Tibial nerve (tissue), 4 donors: ENCODE data around the gene GJD4. TPM values are rescaled to one million over a fixed set of nuclear protein-coding genes. Genes with fewer than 3 reads are reported as not detected.
A peak's percentile ranks its signal among the peaks of the same experiment; 100 is the strongest.

Experiments
- DNase-seq, 2 donors: peaks; one replicate each; pipeline ENCODE4 v3.0.0-alpha.2; 2019; ENCODE audit warnings: low spot score in 2 of 2
- H3K27ac ChIP-seq, 4 donors: fragments of 200-600 bp; sonication (generic) in 3 of 4; one replicate each; pipeline ENCODE4 v1.5.1; 2017 to 2019; ENCODE audit warnings: mild to moderate bottlenecking in 1 of 4
- H3K27me3 ChIP-seq, 2 donors: fragments of 200-600 bp; sonication (generic) in 1 of 2; one replicate each; pipeline versions ENCODE4 v1.5.1 to v1.6.0; 2017 to 2019
- H3K36me3 ChIP-seq, 3 donors: fragments of 200-600 bp; sonication (generic); one replicate each; pipeline ENCODE4 v1.5.1; 2018 to 2019
- H3K4me1 ChIP-seq, 4 donors: fragments of 200-600 bp; sonication (generic) in 3 of 4; one replicate each; pipeline ENCODE4 v1.5.1; 2017 to 2019
- H3K4me3 ChIP-seq, 4 donors: fragments of 200-600 bp; sonication (generic) in 3 of 4; one replicate each; pipeline ENCODE4 v1.5.1; 2017 to 2019; ENCODE audit warnings: mild to moderate bottlenecking in 1 of 4, moderate library complexity in 1 of 4
- H3K9me3 ChIP-seq, 4 donors: fragments of 200-600 bp; sonication (generic) in 3 of 4; one replicate each; pipeline ENCODE4 v1.5.1; 2017 to 2019
- EP300 ChIP-seq, 2 donors: sonication (generic); formaldehyde crosslinking; IDR thresholded peaks; one replicate each; pipeline ENCODE4 v1.6.1; 2017; ENCODE audit warnings: antibody characterized with exemption in 2 of 2, mild to moderate bottlenecking in 1 of 2
- POLR2A ChIP-seq, 2 donors: fragments of 450-650 bp; IDR thresholded peaks; one replicate each; pipeline ENCODE4 v1.6.1; 2017; ENCODE audit warnings: antibody characterized with exemption in 2 of 2, mild to moderate bottlenecking in 2 of 2, moderate library complexity in 2 of 2
- WGBS, 2 donors: methylation state at CpG; one replicate each; pipeline ENCODE4 v1.1.5; 2018; 5-methylcytosine and 5-hydroxymethylcytosine counted together
- total RNA-seq, 4 donors: library from RNA; depleted of rRNA; stranded (reverse); fragments of >200 nt; gene quantifications; one replicate each; pipeline ENCODE4 v1.1.0, GENCODE V29; 2016
- TF ChIP-seq, protein P1 (sequence below), 5 experiments: fragments of 200-600 bp in 3 of 5; fragments of 450-650 bp in 2 of 5; sonication (generic) in 3 of 5; IDR thresholded peaks; one replicate each; pipeline ENCODE4 v1.5.1; 2016 to 2019; ENCODE audit warnings: antibody characterized with exemption in 5 of 5, mild to moderate bottlenecking in 3 of 5, moderate library complexity in 2 of 5

GJD4 gene
- total RNA-seq, 4 donors from 2014 or later: 0.20 TPM; not detected in 3

DNA sequence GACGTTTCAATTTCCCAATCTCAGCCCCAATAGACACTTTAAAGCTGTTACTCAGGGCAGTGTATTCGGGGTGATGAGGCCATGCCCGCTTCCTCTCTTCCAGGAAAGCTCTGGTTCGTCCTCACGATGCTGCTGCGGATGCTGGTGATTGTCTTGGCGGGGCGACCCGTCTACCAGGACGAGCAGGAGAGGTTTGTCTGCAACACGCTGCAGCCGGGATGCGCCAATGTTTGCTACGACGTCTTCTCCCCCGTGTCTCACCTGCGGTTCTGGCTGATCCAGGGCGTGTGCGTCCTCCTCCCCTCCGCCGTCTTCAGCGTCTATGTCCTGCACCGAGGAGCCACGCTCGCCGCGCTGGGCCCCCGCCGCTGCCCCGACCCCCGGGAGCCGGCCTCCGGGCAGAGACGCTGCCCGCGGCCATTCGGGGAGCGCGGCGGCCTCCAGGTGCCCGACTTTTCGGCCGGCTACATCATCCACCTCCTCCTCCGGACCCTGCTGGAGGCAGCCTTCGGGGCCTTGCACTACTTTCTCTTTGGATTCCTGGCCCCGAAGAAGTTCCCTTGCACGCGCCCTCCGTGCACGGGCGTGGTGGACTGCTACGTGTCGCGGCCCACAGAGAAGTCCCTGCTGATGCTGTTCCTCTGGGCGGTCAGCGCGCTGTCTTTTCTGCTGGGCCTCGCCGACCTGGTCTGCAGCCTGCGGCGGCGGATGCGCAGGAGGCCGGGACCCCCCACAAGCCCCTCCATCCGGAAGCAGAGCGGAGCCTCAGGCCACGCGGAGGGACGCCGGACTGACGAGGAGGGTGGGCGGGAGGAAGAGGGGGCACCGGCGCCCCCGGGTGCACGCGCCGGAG lies 2.6 kb downstream of the GJD4 start:
- H3K27ac ChIP-seq: no peak overlapping the region
- TF ChIP-seq, protein P1, sequence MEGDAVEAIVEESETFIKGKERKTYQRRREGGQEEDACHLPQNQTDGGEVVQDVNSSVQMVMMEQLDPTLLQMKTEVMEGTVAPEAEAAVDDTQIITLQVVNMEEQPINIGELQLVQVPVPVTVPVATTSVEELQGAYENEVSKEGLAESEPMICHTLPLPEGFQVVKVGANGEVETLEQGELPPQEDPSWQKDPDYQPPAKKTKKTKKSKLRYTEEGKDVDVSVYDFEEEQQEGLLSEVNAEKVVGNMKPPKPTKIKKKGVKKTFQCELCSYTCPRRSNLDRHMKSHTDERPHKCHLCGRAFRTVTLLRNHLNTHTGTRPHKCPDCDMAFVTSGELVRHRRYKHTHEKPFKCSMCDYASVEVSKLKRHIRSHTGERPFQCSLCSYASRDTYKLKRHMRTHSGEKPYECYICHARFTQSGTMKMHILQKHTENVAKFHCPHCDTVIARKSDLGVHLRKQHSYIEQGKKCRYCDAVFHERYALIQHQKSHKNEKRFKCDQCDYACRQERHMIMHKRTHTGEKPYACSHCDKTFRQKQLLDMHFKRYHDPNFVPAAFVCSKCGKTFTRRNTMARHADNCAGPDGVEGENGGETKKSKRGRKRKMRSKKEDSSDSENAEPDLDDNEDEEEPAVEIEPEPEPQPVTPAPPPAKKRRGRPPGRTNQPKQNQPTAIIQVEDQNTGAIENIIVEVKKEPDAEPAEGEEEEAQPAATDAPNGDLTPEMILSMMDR (IDR thresholded peaks at IDR 0.05): no peak
- TF ChIP-seq POLR2A (IDR thresholded peaks at IDR 0.05) (no peak), EP300 (IDR thresholded peaks at IDR 0.05) (no peak)
- no peaks in the 10 kb centered on the region for H3K36me3 ChIP-seq
- H3K4me1 ChIP-seq: peaks cover 0 to 23% (median 9%) of the 10 kb centered on the region in 4 donors
- peaks cover 0 to 25% of the 10 kb centered on the region in 2 donors for H3K27me3 ChIP-seq
- 8 to 16% methylated on average over 55 to 70 of the region's 78 CpGs for WGBS, 2 donors
- peak overlapping the region; percentile 13 to 51 (median 48) for H3K4me3 ChIP-seq
- no peak for DNase-seq
- no peaks in the 10 kb centered on the region for H3K9me3 ChIP-seq

DNA sequence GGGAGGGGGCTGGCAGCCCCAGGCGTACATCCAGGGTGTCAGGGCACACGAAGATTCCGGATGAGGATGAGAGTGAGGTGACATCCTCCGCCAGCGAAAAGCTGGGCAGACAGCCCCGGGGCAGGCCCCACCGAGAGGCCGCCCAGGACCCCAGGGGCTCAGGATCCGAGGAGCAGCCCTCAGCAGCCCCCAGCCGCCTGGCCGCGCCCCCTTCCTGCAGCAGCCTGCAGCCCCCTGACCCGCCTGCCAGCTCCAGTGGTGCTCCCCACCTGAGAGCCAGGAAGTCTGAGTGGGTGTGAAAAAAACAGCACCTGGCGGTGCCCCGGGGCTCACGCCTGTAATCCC lies 3.2 kb downstream of the GJD4 start:
- TF ChIP-seq EP300 (IDR thresholded peaks at IDR 0.05): no peak
- TF ChIP-seq, protein P1 (IDR thresholded peaks at IDR 0.05): no peak
- no peak for TF ChIP-seq POLR2A (IDR thresholded peaks at IDR 0.05)
- peaks cover 0 to 23% (median 9%) of the 10 kb centered on the region in 4 donors for H3K4me1 ChIP-seq
- no peaks in the 10 kb centered on the region for H3K9me3 ChIP-seq
- peak overlapping the region; percentile 13 to 51 (median 48) for H3K4me3 ChIP-seq
- 74 to 75% methylated on average over 16 of the region's 16 CpGs for WGBS, 2 donors
- H3K36me3 ChIP-seq: no peaks in the 10 kb centered on the region
- no peak overlapping the region for H3K27ac ChIP-seq
- no peak for DNase-seq
- H3K27me3 ChIP-seq: peaks cover 0 to 25% of the 10 kb centered on the region in 2 donors

DNA sequence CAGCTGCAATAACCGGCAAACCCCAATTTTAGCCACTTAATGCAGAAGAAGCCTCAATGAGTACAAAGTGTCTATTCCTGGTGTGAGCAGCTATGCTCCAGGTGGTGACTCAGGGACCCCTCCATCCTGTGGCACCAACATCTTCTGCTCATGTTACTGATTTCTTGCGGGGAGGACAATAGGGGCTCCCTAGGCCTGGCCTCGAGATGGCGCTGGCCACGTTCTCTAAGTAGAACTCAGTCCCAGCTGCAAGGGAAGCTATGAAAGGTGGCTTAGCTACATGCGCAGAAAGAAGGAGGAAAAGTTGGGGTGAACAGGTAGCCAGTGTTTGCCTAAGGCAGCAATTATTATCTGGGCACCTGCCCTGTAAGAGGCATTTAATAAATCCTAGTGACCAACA lies 6.6 kb downstream of the GJD4 start:
- 77 to 81% methylated on average over 6 of the region's 6 CpGs for WGBS, 2 donors
- no peak for DNase-seq

DNA sequence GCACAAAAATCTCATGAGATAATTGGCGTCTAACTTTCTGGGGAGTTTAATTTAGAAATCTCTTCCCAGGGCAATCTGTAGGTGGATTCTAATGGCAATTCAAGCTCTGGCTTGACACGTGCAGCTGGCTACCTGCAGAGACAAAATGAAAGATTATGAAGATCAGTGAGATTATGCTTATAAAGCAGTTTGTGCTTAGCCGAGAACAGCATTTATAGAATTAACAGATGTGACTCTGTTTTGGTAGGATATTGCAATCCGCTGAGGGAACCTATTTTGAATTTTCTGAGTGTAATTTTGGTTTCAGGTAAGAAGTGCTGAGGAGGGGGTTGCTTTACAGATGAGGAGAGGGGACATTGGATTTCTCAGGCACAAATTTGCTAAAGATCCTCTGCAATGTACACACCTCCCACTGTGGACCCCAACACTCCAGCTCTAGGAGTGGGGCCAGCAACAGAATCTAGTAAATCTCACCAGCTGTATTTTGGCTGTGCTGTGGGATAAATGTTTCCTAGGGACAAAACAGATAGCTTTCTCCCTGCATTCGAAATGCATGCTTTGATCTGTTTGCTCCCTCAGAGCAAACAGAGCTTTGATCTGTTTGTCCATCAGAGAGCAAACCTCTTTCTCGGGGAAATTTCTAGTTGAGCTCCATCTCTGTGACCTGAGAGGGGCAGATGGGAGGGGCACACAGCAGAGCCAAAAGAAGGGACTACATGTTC lies 7.4 kb downstream of the GJD4 start:
- H3K36me3 ChIP-seq: no peaks in the 10 kb centered on the region
- H3K4me3 ChIP-seq: no peak overlapping the region
- no peak for DNase-seq
- 66 to 67% methylated on average over 6 of the region's 6 CpGs for WGBS, 2 donors
- H3K27me3 ChIP-seq: peaks cover 0 to 25% of the 10 kb centered on the region in 2 donors
- no peak overlapping the region for H3K27ac ChIP-seq
- H3K9me3 ChIP-seq: no peaks in the 10 kb centered on the region
- TF ChIP-seq POLR2A (IDR thresholded peaks at IDR 0.05) (no peak), EP300 (IDR thresholded peaks at IDR 0.05) (no peak)
- TF ChIP-seq, protein P1 (IDR thresholded peaks at IDR 0.05): no peak
- peaks cover 0 to 10% (median 7%) of the 10 kb centered on the region in 4 donors for H3K4me1 ChIP-seq

More for the DNA sequence above, 6.6 kb downstream of the GJD4 start:
- TF ChIP-seq POLR2A (IDR thresholded peaks at IDR 0.05) (no peak), EP300 (IDR thresholded peaks at IDR 0.05) (no peak)
- no peak overlapping the region for H3K27ac ChIP-seq
- no peaks in the 10 kb centered on the region for H3K9me3 ChIP-seq
- no peak overlapping the region for H3K4me3 ChIP-seq
- H3K27me3 ChIP-seq: peaks cover 0 to 25% of the 10 kb centered on the region in 2 donors
- no peaks in the 10 kb centered on the region for H3K36me3 ChIP-seq
- peaks cover 0 to 18% (median 9%) of the 10 kb centered on the region in 4 donors for H3K4me1 ChIP-seq

DNA sequence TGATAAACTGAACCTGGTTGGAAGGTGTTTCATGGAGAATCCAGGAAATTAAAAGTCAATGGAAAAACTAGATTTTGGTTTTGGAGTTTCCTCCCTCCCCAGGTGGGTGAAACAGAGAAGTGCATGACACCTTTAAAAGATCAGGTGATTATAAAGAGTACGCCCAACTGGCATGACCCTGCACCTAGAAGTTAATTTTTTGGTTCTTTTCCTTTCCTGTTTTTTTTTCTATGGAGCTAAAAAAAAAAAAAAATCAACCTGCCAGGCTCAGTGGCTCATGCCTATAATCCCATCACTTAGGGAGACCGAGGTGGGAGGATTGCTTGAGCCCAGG lies 7.9 kb downstream of the GJD4 start:
- H3K36me3 ChIP-seq: no peaks in the 10 kb centered on the region
- no peak overlapping the region for H3K4me3 ChIP-seq
- peaks cover 0 to 5% (median 4%) of the 10 kb centered on the region in 4 donors for H3K4me1 ChIP-seq
- no peak overlapping the region for H3K27ac ChIP-seq
- peaks cover 0 to 22% of the 10 kb centered on the region in 2 donors for H3K27me3 ChIP-seq
- TF ChIP-seq EP300 (IDR thresholded peaks at IDR 0.05) (no peak), POLR2A (IDR thresholded peaks at IDR 0.05) (no peak)
- TF ChIP-seq, protein P1 (IDR thresholded peaks at IDR 0.05): no peak
- 79 to 91% methylated on average over 2 of the region's 2 CpGs for WGBS, 2 donors
- H3K9me3 ChIP-seq: no peaks in the 10 kb centered on the region
- DNase-seq: no peak
